Measurements from ENCODE around the gene ERO1A.

Gene ERO1A

GRCh38 chr14:52694761-52695480 lies 437 bp downstream of the ERO1A start:
- DNase-seq = peak; percentile 82

- no peak for DNase-seq
Measured at GRCh38 chr14:52693532-52693931, 1.8 kb downstream of the ERO1A start.

- DNase-seq = no peak
Measured at GRCh38 chr14:52693036-52693435, 2.3 kb downstream of the ERO1A start.

- DNase-seq = peak; percentile 45
Measured at GRCh38 chr14:52692248-52692962, 3.0 kb downstream of the ERO1A start.

GRCh38 chr14:52690983-52691760 lies 4.2 kb downstream of the ERO1A start:
- DNase-seq = no peak

- no peak for DNase-seq
Measured at GRCh38 chr14:52686176-52686575, 9.2 kb downstream of the ERO1A start.

- DNase-seq = no peak
Measured at GRCh38 chr14:52683985-52684520, 11.3 kb downstream of the ERO1A start.

GRCh38 chr14:52678591-52678990 lies 16.8 kb downstream of the ERO1A start:
- DNase-seq = peak; percentile 7

- DNase-seq = no peak
Measured at GRCh38 chr14:52663850-52664249, 31.5 kb downstream of the ERO1A start.

GRCh38 chr14:52661314-52661713 lies 34.0 kb downstream of the ERO1A start:
- DNase-seq = peak; percentile 38

GRCh38 chr14:52660832-52661231 lies 34.5 kb downstream of the ERO1A start:
- no peak for DNase-seq

- no peak for DNase-seq
Measured at GRCh38 chr14:52660325-52660724, 35.0 kb downstream of the ERO1A start.

- DNase-seq = no peak
Measured at GRCh38 chr14:52656905-52657304, 38.5 kb downstream of the ERO1A start.

- DNase-seq = no peak
Measured at GRCh38 chr14:52650774-52651173, 44.6 kb downstream of the ERO1A start.

- no peak for DNase-seq
Measured at GRCh38 chr14:52649511-52649910, 45.8 kb downstream of the ERO1A start.

- no peak for DNase-seq
Measured at GRCh38 chr14:52641745-52642144, 53.6 kb downstream of the ERO1A start.

- DNase-seq = peak; percentile 39
Measured at GRCh38 chr14:52640137-52640536, 55.2 kb downstream of the ERO1A start.

- DNase-seq = no peak
Measured at GRCh38 chr14:52619687-52620086, 75.7 kb downstream of the ERO1A start.

- DNase-seq = no peak
Measured at GRCh38 chr14:52618602-52619001, 76.8 kb downstream of the ERO1A start.

GRCh38 chr14:52610187-52610586 lies 85.2 kb downstream of the ERO1A start:
- DNase-seq = no peak

GRCh38 chr14:52609445-52610044 lies 85.8 kb downstream of the ERO1A start:
- no peak for DNase-seq

GRCh38 chr14:52607061-52607460 lies 88.3 kb downstream of the ERO1A start:
- DNase-seq = no peak

GRCh38 chr14:52602131-52602530 lies 93.2 kb downstream of the ERO1A start:
- DNase-seq = no peak

Measured in activated CD4-positive, alpha-beta T cell treated with anti-CD3 and anti-CD28 coated beads, Interleukin-10, Interleukin-2, amounts not matched to agents 100 ng/mL and 50 ng/mL, durations not matched to agents 16 hours and 8 hours (primary cell).